D721Med (cell line): ENCODE results near the gene AFF3.

Experiments
- DNase-seq: peaks from one replicate; pipeline ENCODE4 v3.0.0; 2011; ENCODE audit warnings: low spot score; ENCODE audit not compliant: insufficient read length
- FAIRE-seq: peaks from 2 replicates; lab custom pipeline; 2011; peaks lifted over from hg19 to GRCh38; lab: Jason Lieb, UNC
- TF ChIP-seq, protein P1 (sequence below): IDR thresholded peaks from 2 replicates; pipeline ENCODE4 v1.5.1; 2012; ENCODE audit warnings: mild to moderate bottlenecking, control low read depth; ENCODE audit not compliant: insufficient read depth; ENCODE audit errors: missing control alignments

Gene AFF3

DNA sequence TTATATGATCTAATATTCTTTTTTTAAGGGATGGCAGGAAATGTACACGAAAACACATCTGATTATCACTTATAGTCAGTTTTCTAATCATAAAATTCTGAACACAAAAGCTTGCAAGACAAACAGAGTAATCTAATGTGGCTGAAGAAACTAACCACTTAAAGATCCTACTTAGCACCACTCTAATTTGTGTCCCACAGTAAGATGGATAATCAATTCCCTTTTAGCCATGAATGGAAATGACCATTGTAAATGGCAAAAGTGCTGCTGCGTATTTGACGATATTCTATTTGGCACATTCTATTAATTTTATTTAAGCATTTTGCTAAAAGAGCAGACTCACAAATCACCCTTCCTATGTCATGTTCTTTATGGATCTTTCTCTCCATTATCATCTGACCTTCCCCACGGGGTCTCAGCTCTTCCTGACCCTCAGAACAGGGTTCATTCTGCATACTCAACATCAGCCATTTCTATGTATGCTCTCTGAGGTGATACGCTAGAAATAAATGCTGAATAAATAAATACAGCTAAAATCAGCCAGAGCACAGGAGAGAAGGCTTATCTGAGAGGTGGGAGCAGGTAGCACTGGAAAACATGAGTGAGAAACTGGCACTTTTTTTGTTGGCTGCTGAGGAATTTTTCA, 295.8 kb downstream of the AFF3 start:
- TF ChIP-seq, protein P1, sequence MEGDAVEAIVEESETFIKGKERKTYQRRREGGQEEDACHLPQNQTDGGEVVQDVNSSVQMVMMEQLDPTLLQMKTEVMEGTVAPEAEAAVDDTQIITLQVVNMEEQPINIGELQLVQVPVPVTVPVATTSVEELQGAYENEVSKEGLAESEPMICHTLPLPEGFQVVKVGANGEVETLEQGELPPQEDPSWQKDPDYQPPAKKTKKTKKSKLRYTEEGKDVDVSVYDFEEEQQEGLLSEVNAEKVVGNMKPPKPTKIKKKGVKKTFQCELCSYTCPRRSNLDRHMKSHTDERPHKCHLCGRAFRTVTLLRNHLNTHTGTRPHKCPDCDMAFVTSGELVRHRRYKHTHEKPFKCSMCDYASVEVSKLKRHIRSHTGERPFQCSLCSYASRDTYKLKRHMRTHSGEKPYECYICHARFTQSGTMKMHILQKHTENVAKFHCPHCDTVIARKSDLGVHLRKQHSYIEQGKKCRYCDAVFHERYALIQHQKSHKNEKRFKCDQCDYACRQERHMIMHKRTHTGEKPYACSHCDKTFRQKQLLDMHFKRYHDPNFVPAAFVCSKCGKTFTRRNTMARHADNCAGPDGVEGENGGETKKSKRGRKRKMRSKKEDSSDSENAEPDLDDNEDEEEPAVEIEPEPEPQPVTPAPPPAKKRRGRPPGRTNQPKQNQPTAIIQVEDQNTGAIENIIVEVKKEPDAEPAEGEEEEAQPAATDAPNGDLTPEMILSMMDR: no peak
- FAIRE-seq (no peak), DNase-seq (no peak)

DNA sequence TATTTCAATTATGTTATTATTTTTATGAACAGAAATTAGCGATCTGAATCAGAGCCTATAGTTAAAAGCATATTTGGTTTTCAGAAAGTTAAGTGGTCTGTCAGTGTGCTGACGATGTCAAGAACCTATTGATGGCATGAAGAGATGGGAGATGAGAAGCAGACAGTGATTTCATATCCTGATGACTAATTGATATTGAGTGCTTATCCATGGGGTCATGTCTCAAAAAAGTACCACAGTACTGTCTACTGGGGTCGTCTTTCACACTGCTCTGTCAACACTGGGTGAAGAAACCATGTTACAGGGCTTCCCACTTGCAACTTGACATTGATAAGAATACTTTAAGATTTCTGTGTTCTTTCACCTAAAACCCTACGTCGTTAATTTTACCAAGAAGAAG, 297.1 kb downstream of the AFF3 start:
- TF ChIP-seq, protein P1: no peak
- no peak for DNase-seq
- FAIRE-seq: no peak

DNA sequence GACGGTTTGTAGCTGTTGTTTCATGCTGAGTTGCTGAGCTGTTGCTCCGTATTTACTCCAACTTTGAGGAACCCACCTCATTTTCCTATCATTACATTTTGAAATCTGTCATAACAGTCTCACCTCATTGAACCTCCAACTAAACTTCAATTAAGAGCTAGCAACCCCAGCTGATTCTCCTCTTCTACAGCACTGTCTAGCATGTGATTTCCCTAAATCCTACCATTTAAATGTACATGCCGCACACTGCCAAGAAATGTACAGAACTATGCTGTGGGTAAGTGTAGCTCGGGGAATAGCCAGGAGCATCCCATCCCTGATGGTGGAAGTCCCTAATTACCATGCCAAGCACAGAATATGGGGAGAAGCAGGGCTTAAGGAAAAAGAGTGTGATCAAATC, 299.9 kb downstream of the AFF3 start:
- TF ChIP-seq, protein P1: no peak
- no peak for DNase-seq
- FAIRE-seq: no peak

DNA sequence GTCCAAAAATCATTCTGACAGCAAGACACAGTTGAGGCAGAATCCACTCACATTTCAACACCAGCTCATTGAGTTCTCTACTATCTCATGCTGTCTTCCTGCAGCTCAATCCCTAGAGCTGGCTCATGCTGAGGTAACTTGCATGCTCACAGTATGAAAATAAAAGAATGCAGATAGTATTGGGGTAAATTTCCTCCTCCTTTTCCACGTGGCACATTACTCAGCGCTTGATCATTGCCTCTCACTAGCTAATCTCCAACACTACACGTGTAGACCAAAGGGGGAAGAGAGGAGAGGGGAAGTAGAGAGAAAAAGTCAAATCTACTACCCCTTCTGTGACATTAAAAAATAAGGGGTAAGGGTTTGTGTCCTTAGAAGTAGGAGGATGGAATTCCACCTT, 300.6 kb downstream of the AFF3 start:
- DNase-seq: no peak
- TF ChIP-seq, protein P1: no peak
- no peak for FAIRE-seq

DNA sequence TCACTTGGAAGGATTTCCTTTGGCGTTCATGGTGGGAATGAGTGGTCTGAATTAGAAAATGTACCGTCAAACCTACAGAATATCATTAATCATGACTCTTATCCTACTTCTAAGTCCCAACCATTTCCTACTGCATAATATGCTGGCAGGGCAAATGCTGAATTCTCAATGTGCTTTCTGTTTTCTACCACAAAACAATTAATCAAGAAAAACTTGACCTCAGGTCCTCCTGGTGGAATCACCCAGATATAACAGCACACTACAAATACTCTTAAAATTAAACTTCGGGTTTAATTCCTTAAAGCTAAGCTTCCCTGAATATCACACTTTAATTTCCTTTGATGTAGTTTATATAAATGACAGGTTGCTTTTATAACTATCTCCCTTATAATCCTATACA, 301.6 kb downstream of the AFF3 start:
- TF ChIP-seq, protein P1: no peak
- DNase-seq (no peak), FAIRE-seq (no peak)

DNA sequence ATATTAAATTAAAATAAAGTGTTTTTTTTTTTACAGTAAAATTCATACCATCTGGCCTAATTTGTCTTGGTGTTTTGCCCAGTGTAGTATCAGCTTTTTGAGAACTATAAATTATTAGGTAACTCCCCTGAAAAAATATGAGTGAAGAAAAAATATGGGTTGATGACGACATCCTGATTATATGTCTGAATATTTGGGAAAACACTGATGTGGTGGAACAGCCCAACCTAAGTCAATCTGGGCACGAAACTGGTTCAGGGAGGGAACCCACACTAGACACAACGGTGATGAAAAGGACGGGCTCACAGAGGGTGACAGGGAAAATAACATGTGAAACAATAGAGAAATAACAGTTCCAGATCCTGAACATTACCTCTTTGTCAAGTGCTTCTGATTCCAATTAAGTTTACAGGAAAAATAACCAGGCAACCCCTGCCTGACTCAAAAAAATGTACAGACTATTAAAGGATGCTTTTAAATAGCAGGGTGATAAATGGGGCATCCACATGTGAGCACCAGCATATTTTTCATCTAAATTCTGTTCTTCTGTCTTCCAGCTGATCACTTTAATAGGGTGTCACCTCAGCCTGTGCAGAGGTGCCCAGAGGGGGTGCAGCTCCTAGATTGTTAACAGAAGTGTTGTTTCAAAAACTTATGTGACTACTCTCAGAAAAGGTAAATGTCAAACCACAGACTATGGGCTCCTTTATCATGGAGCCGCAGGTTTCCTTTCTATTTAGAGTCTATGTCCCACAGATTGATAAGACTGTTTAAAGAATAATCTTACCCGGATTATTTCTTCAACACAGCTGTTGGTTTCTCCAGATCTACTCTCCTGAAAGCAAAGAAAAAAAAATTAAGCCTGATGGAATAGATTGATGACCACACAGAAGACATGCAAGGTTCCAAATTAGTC, 305.4 kb downstream of the AFF3 start:
- TF ChIP-seq, protein P1: no peak
- no peak for FAIRE-seq

More for the DNA sequence above, 305.4 kb downstream of the AFF3 start:
- no peak for DNase-seq
